Peyer's patch (tissue), 4 donors: Measurements from ENCODE around the gene ENAM. TPM values are rescaled to one million over a fixed set of nuclear protein-coding genes. Genes with fewer than 3 reads are reported as not detected.
"Not testable (repeated sequence)": the region's sequence is repeated elsewhere in the genome, so short reads cannot be mapped to it uniquely, and the experiment has no call there.

ENCODE experiments used
- DNase-seq, 3 donors: peaks; one replicate each; pipeline ENCODE4 v3.0.0-alpha.2; 2017 to 2019
- H3K27ac ChIP-seq, 4 donors: fragments of 200-600 bp; sonication (generic); one replicate each; pipeline ENCODE4 v1.5.1; 2016 to 2019
- H3K27me3 ChIP-seq, 2 donors: fragments of 200-600 bp; sonication (generic); one replicate each; pipeline ENCODE4 v1.5.1; 2019
- H3K36me3 ChIP-seq, 3 donors: fragments of 200-600 bp; sonication (generic); one replicate each; pipeline ENCODE4 v1.5.1; 2016 to 2019
- H3K4me1 ChIP-seq, 4 donors: fragments of 200-600 bp; sonication (generic); one replicate each; pipeline ENCODE4 v1.5.1; 2016 to 2019
- H3K4me3 ChIP-seq, 4 donors: fragments of 200-600 bp; sonication (generic); 1 replicate in 3 of 4; 2 replicates in 1 of 4; pipeline ENCODE4 v1.5.1; 2016 to 2019; ENCODE audit warnings: mild to moderate bottlenecking in 1 of 4
- H3K9me3 ChIP-seq, 4 donors: fragments of 200-600 bp; sonication (generic); one replicate each; pipeline ENCODE4 v1.5.1; 2016 to 2019; ENCODE audit warnings: mild to moderate bottlenecking in 1 of 4
- CTCF ChIP-seq, 6 experiments: fragments of 450-650 bp in 4 of 6; fragments of 200-600 bp in 2 of 6; sonication (generic) in 1 of 6; IDR thresholded peaks; one replicate each; pipeline ENCODE4 v1.5.1; 2017 to 2019; ENCODE audit warnings: antibody characterized with exemption in 6 of 6, mild to moderate bottlenecking in 3 of 6, moderate library complexity in 1 of 6
- POLR2A ChIP-seq, 2 donors: fragments of 450-650 bp; IDR thresholded peaks; one replicate each; pipeline ENCODE4 v1.5.1; 2017; ENCODE audit warnings: antibody characterized with exemption in 2 of 2, mild to moderate bottlenecking in 2 of 2, moderate library complexity in 2 of 2
- total RNA-seq, 4 donors: library from RNA; depleted of rRNA; stranded (reverse); fragments of >200 nt; gene quantifications; one replicate each; pipeline ENCODE4 v1.1.0, GENCODE V29; 2016

Gene ENAM
- total RNA-seq, 4 donors from 2014 or later = not detected

DNA sequence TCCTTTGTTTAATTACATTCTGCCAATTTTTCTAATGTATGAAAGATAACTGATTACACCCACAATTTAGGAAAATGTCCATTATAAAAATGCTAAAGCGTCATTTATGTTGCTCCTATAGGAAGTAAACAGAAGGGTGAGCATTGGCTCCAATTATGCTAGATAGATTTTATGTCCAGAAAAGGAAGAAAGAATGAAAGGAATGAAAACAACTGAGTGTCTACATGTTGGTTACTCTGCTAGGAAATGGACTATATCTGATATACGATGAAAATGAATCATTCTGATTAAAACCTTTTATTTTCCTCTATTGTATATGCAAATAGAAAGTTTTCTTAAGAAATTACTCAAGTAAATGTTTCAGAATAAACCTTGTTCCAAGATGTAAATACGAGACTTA is 1.6 kb downstream of the ENAM start:
- Histone ChIP-seq H3K4me1 (no peaks in the 10 kb centered on the region), H3K27ac (no peak overlapping the region), H3K27me3 (no peaks in the 10 kb centered on the region), H3K36me3 (no peaks in the 10 kb centered on the region), H3K9me3 (no peaks in the 10 kb centered on the region), H3K4me3 (no peak overlapping the region)
- no peak for TF ChIP-seq POLR2A (IDR thresholded peaks at IDR 0.05)
- no peak for TF ChIP-seq CTCF (IDR thresholded peaks at IDR 0.05)
- no peak for DNase-seq

DNA sequence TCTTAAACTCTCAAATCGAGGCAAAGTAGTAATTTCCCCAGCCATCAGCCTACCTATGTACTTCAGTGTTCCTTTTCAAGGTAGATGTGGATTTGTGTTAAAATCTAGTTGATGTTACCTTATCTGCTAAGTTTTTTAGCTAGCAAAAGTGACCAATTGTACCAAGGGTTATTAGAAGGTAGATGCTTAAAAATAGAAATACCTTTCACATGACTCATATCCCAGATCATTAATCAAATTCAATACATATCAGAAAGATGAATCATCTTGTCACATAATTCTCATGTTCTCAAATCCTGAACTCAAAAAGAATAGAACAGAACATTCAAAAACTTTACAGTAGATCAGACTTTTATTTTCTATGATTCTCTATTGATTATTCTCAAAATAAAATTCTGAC is 3.5 kb downstream of the ENAM start:
- Histone ChIP-seq H3K27me3 (no peaks in the 10 kb centered on the region), H3K4me1 (no peaks in the 10 kb centered on the region), H3K9me3 (no peaks in the 10 kb centered on the region), H3K36me3 (no peaks in the 10 kb centered on the region), H3K4me3 (no peak overlapping the region), H3K27ac (no peak overlapping the region)
- no peak for DNase-seq
- TF ChIP-seq CTCF (IDR thresholded peaks at IDR 0.05) (no peak), POLR2A (IDR thresholded peaks at IDR 0.05) (no peak)

- Histone ChIP-seq H3K27ac (no peak overlapping the region), H3K4me3 (no peak overlapping the region), H3K4me1 (no peaks in the 10 kb centered on the region), H3K9me3 (no peaks in the 10 kb centered on the region), H3K36me3 (no peaks in the 10 kb centered on the region), H3K27me3 (no peaks in the 10 kb centered on the region)
- DNase-seq = no peak
- TF ChIP-seq POLR2A (IDR thresholded peaks at IDR 0.05) (no peak), CTCF (IDR thresholded peaks at IDR 0.05) (no peak)
These were observed 5.9 kb downstream of the ENAM start for GRCh38 chr4:70634482-70634881.

- no peak for TF ChIP-seq CTCF (IDR thresholded peaks at IDR 0.05)
- TF ChIP-seq POLR2A (IDR thresholded peaks at IDR 0.05) = no peak
- DNase-seq = no peak
- no peak overlapping the region for H3K27ac ChIP-seq
- no peaks in the 10 kb centered on the region for H3K36me3 ChIP-seq
- no peaks in the 10 kb centered on the region for H3K9me3 ChIP-seq
- no peak overlapping the region for H3K4me3 ChIP-seq
- H3K27me3 ChIP-seq = no peaks in the 10 kb centered on the region
- H3K4me1 ChIP-seq = no peaks in the 10 kb centered on the region
These were observed 8.8 kb downstream of the ENAM start for GRCh38 chr4:70637239-70637913.

GRCh38 chr4:70640192-70640591 is 11.6 kb downstream of the ENAM start:
- H3K27me3 ChIP-seq = no peaks in the 10 kb centered on the region
- no peak overlapping the region for H3K4me3 ChIP-seq
- H3K4me1 ChIP-seq = no peaks in the 10 kb centered on the region
- no peak for DNase-seq
- no peak overlapping the region for H3K27ac ChIP-seq
- no peak for TF ChIP-seq CTCF (IDR thresholded peaks at IDR 0.05)
- TF ChIP-seq POLR2A (IDR thresholded peaks at IDR 0.05) = no peak
- H3K36me3 ChIP-seq = no peaks in the 10 kb centered on the region
- no peaks in the 10 kb centered on the region for H3K9me3 ChIP-seq

DNA sequence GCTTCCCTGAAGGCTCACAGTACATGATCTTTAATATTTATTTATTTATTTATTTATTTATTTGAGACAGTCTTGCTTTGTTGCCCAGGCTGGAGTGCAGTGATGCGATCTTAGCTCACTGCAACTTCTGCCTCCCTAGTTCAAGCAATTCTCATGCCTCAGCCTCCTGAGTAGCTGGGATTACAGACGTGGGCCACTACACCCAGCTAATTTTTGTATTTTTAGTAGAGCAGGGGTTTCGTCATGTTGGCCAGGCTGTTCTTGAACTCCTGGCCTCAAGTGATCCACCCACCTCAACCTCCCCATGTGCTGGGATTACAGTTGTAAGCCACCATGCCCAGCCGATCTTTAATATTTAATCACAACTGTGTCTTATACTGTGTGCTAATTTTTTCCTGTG is 22.2 kb downstream of the ENAM start:
- H3K4me3 ChIP-seq, H3K4me1 ChIP-seq, DNase-seq, H3K27me3 ChIP-seq, H3K36me3 ChIP-seq, H3K9me3 ChIP-seq, H3K27ac ChIP-seq: not testable (repeated sequence)
